Activated gamma-delta T cell (primary cell): ENCODE data around the gene PPP1R7.
"Not testable (repeated sequence)": the region's sequence is repeated elsewhere in the genome, so short reads cannot be mapped to it uniquely, and the experiment has no call there.

ENCODE experiments used
- DNase-seq: peaks from one replicate; lab custom pipeline; 2025; lab: John Stamatoyannopoulos, UW
- total RNA-seq, 2 donors: gene quantifications; one replicate each; lab custom pipeline; 2026; lab: John Stamatoyannopoulos, UW

PPP1R7 gene, protein sequence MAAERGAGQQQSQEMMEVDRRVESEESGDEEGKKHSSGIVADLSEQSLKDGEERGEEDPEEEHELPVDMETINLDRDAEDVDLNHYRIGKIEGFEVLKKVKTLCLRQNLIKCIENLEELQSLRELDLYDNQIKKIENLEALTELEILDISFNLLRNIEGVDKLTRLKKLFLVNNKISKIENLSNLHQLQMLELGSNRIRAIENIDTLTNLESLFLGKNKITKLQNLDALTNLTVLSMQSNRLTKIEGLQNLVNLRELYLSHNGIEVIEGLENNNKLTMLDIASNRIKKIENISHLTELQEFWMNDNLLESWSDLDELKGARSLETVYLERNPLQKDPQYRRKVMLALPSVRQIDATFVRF
- 57.2 reads per million in 2 donors for total RNA-seq

DNA sequence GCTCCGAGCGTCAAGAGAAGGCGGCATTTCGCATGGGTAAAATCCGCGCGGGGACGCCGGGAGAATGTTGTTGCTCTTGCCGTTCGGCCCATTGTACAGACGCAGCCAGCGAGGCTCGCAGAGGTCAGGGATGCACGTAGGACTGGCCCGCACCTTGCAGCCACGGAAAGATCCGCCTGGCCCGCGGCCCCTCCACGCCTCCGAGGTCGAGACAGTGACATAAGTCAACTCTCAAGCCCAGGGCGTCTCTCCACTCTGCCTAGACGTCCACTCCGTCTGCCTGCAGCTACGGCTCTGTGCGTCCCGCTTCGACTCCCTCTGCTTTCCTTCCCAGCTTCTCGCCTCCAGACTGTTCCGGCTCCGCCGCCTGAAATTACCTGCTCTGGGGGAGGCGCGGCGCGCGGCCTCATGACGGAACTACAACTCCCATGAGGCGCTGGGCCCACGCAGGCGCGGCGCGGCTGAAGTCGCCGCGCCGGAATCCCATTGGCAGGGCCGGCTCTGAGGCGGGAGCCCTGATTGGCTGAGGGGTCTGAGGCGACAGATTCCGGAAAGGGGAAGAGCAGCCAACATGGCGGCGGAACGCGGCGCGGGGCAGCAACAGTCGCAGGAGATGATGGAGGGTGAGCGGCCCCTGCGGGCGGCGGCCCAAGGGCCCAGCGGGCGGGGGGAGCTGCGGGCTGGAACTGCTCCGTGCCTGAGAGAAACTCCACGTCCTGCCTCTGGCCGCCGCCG is at the start of gene PPP1R7:
PPP1R7 (plus strand) TSS at position 543 of the 735 bp plus-strand sequence; CDS start at position 572, 29 bp downstream.
- DNase-seq: peak; percentile 91

DNA sequence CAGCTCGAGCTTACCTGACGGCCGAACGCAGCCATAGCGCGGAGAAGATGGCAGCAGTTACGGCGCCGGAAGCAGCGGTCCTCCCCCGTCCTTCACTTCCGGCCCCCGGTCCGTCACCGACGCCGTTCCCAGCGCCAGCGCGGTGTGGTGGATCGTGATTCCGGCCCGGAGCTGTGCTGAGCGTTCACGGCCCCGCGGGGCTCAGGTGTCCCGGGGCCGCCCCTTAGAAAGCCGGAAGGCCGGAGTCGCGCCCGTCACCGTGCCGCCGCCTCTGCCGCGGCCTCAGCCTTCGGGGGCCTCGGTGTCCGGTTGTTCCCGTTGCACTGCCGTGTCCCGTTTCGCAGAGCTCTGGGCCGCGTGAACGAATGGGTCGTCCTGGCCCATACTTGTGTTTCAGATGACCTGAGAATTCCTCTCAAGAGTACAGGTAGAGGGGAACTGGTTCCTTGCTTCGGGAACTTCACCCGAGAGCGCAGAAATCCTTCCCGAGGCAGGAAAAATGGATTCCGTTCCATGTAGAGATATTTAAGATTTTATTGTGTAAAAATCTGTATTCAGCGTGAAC is 47.9 kb upstream of the PPP1R7 start, which contains the start of gene MTERF4:
MTERF4 (minus strand) TSS at position 49 of the 565 bp plus-strand sequence; CDS start at position 35, 14 bp downstream.
- DNase-seq: peak; percentile 74

DNA sequence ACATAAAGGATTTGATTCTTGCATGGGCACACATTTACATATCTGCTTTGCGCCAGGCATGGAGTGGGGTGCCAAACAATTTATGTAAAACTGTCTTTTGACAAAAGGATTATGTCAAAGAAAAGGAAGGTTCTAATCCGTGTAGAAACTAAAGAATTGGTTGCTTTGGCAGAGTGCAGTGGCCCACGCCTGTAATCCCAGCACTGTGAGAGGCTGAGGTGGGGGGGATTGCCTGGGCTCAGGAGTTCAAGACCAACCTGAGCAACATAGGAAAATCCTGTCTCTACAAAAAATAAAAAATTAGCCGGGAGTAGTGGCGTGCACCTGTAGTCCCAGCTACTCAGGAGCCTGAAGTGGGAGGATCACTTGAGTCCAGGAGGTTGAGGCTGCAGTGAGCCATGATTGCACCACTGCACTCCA is 47.1 kb upstream of the PPP1R7 start:
- DNase-seq: no peak

DNA sequence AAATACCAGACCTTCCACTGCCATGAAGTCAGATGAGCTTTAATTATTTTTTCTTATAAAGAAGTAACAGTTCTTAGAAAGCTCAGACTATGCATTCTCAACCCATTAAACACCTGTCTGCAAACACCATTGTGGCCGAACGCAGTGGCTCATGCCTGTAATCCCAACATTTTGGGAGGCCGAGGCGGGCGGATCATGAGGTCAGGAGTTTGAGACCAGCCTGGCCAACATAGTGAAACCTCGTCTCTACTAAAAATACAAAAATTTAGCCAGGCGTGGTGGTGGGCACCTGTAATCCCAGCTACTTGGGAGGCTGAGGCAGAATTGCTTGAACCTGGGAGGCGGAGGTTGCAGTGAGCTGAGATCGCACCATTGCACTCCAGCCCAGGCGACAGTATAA is 45.7 kb upstream of the PPP1R7 start:
- not testable (repeated sequence) for DNase-seq

DNA sequence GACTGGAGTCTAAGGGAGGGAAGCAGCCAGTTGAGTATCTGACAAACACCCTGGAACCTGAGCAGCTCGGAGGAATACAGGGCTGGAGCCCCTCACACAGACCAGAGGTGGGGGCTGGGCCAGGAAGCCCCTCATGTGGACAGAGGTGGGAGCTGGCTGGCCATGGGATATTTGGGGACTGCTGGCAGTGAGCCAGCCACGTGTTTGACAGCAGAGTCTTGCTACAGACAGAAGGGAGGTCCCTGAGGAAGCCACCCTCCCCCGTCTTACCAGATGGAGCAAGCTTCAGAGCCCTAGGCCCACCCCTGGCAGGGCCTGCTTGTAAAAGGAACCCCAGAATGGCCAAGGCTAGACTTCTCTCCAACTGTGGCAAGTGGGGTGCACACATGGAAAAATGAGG is 44.6 kb upstream of the PPP1R7 start:
- no peak for DNase-seq

DNA sequence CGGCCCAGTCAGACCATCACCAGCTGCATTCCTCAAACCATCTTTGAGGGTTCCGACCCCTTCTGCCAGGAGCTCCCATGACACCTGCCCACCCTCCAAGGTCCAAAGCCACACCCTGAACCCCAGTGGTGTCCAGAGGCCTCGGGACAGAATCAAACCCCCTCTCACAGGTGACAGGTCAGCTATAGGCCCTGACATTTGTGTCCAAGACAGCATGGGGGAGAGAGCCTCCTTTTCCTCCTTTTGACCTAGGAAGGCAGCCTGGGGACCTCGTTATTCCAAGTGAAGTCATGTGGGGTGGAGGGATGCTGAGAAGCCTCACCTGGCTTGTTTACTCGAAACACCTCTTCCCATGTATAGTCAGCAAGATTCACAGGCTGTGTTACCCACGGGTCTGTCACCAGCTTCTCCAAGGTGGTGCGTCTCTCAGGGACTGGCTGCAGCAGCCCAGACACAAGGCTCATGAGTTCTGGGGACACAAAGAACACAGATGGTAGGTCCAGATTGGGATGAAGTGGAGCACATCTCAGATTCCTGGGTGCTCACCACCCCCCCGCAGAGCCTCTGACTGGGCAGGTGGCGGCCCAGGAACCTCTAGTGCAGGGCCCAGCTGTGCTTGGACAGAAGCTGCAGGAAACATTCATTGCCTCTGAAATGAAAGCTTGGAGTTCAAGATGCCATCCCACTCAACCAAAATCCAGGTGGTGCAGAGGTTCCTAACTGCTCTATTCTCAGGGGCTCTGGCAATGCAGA is 43.1 kb upstream of the PPP1R7 start:
- DNase-seq: no peak

DNA sequence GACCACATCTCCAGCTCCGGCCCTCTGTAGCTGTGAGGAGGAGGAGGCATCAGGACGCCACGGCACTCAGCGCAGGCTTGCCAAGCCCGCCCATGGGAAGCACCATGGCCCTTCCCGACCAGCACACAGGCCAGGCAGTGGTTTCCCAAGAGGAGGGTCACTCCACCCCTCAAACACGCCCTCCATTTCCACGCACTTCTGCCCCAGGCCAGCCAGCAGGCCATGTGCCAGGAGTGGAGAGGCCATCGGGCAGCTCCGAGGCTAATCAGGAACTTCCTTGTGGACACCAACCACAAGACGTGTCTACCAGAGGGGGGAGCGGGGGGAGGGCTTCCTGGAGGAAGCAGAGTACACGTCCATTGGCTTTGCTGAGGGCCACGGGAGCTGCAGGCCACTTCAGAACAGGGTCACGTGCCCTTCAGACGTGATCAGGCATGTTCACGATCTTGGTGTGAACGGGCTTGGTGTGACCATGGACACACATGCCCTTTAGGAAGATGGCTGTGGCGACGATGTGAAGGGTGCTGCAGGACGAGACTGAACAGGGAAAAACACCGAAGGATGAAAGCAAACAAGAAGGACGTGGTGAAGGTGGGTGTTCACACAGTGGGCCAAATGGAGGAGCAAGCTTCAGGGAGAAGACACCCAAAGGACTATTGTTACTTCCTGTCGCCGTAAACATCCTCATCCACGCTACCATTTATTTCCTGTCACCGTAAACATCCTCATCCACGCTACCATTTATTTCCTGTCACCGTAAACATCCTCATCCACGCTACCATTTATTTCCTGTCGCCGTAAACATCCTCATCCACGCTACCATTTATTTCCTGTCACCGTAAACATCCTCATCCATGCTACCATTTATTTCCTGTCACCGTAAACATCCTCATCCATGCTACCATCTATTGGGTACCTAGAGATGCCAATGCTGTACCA is 41.7 kb upstream of the PPP1R7 start:
- DNase-seq: no peak

DNA sequence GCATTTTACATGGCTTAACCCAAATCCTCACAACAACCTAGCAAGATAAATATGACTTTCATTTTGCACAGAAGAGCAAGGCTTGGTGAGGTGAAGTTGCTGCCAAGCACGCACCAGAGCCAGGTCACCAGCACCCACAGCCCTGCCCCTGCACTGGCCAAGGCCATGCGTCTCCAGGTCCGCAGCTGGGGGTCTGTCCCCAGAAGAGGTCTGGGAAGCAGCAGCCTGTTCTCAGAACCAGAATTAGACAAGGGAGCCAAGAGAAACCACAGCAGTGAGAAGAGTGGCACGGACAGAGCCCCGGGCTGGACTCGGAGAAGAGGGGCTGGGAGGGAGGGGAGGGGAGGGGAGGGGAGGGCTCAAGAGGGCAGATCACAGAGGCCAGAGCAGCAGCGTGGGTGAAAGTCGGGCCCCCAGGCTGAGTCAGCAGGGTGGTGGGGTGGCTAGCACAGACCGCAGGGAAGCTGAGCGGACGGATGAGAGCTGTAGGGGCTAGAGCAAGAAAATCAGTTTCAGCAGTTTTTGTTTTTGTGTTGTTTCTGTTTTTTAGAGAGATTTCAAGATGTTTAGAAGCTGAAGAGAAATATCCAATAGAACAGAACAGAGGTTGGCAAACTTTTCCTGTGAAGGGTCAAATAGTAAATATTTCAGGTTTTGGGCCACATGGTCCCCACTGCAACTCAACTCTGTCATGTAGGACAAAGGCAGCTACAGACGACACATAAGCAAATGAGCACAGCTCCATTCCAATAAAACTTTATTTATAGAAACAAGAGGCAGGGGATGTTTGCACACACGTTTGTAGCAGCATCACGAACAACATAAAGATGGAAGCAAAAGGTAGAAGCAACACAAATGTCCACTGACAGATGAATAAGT is 40.8 kb upstream of the PPP1R7 start:
- DNase-seq: no peak

DNA sequence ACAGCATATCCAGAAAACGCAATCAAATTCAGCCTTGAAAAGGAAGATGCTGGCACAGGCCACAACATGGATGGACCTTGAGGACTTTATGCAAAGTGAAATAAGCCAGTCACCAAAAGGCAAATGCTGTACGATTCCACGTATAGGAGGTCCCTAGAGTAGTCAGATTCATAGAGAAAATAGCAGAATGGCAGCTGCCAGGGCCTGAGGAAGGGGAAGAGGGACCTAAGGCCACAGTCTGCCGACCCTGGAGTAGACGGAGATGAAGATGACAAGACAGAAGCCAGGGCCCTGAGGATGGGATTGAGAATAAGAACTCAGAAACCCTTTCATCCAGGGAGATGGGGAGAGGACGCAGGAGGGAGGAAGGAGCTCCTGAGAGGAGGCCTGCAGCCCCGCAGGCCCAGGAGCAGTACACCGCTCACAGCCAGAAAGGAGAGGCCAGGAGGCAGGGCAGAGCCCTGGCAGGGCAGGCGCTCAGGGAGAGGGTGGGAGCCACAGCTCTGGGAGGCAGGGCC is 40.1 kb upstream of the PPP1R7 start:
- no peak for DNase-seq

DNA sequence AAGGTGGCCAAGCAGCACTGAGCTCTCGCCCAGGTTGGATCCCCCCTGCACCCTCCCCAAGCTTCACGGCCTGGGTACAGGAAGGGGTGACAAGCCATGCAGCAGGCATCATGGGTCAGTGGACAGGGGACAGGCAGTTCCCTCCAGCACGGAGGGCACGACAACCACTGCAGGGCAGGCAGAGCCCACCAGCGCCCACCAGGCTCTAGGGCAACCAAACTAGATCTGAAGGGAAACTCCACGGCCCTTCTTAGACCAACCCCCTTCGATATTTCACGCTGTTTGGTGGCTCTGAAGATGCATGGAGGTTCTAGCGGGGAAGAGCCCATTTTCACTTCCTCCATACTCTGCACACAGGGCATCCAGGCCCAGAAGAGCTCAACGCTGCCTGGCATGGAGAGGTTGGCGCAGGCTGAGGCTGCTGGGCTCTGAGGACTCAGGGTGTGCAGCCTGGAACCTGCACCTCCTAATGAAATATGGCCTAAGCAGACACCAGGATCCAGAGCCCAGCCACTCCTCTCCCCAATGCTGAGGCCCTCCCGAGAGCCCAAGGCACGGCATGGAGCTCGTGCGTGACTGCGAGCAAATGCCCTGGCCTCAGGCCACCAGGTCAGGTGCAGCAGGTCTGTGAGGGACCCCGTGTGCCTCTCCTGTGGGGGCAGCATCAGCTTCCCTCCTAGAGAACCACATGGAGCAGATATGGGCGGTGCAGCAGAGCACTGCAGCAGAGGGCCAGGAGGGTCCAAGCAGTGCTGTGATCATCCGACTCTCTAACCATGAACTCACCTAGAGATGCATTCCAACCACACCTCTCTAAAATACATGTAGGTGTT is 39.4 kb upstream of the PPP1R7 start:
- no peak for DNase-seq

DNA sequence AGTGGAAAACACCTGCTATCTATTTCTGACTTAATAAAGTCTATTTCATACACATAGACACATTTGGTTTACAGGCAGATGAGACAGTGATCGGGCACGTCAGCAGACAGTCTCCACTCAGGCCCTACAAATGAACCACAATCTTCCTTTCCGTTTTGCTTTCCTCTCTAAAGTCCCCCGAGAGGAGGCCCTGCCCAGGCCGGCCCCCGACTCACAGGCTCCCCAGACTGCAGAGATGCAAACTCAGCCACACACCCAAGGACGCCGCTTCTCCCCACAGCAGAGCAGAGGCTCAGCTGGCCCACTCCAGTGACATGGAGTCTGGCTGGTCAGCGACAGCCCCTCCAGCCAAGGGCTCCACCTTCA is 38.8 kb upstream of the PPP1R7 start:
- DNase-seq: no peak

DNA sequence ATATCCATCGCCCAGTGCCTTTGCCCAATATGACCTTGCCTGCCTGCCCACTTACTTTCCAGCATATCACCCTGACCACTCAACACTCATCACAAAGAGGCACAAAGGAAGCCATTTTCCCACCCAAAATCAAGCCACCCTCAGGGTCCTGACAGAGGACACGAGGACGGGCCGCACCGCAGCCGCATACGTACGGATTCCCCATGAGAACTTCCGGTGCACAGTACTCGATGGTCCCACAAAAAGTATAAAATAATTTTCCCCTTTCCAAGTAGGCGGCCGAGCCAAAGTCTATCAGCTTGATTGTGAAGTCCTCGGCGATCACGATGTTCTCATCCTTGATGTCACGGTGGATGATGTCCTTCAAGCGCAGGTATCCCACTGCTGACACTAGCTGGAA is 38.2 kb upstream of the PPP1R7 start:
- DNase-seq: no peak

DNA sequence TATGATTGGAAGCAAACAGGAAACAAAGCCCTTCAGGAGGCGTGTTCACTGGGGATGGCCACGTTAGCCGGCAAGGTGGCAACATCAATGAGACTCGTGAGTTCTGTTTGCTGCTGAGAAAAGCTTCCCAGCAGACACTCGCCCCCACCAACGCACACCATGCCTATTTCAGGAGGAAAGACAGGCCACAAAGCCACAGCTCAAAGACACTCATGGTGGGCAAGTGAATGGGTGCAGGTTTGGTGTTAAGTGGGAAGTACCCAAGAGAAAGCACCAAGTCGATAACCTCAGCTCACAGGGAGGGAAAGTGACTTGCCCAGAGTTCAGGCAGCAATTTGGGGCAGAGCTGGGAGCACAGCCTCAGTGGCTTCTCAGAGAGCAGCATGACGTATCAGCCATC is 37.7 kb upstream of the PPP1R7 start:
- no peak for DNase-seq

DNA sequence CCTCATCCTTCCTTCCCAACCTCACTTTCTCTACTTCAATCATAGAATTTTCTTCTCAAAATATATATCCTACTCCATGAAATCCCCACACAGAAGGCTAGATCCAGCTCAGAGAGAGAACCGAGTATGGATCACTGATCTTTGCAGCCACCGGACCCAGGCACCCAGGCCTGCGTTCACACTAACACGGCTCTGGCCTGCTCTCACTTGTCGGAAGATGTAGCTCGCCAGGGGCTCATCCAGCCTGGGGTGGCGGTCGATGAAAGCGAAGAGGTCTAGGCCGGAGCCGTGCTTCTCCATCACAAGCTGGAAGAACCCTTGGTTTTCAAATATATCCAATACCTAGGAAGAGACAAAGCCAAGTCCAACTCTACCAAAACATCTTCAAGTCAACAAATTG is 35.4 kb upstream of the PPP1R7 start:
- DNase-seq: no peak

DNA sequence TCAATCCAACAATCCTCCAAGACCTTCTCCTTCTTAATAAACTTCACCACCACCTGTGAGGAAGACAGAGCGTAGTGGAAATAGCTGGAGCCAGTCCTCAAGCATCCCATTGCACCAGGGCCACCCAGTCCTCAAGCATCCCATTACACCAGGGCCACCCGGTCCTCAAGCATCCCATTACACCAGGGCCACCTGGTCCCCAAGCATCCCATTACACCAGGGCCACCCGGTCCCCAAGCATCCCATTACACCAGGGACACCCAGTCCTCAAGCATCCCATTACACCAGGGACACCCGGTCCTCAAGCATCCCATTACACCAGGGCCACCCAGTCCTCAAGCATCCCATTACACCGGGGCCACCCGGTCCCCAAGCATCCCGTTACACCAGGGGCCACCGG is 34.9 kb upstream of the PPP1R7 start:
- no peak for DNase-seq

DNA sequence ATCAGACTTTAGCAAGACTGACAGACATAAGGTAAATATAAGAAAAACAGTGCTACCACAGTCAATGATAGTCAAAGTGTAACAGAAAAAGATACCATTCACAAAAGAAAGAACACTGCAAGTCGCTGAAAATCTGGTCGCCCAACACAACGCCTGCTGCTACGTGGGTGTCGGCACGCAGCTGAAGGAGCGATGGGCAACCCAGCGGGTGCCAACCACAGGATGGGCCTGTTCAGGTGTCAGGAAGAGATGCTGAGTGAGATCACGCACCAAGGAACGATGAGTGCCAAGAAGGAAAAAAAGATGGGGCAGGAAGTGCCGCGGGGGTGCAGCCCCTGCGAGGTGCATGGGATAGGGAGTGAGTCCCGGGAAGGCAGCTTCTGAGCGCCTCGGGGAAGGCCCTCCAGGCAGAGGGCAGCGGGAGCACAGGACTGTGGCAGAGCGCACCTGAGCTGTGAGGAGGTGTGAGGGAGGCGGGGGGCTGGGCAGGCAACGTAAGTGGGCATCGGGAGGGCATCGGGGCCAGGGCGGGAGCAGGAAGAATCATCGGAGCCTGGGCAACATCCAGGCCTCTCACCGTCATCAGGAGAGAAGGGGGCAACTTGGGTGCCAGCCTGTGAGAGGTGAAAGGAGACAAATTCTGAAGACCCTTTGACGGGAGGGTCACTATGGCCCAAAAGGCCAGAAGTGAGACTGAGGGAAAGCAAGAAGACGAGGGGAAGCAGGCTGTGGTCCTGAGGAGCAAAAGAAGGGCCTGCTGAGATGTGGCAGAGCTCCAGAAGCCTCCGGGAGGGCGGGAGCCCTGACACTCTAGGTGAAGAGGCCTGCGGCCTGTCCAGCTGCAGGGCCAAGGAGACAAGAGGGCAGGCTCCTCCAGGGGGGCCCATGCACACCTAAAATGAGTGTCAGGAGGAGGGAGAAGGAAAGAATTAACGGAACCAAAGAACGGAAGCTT is 33.4 kb upstream of the PPP1R7 start:
- no peak for DNase-seq

DNA sequence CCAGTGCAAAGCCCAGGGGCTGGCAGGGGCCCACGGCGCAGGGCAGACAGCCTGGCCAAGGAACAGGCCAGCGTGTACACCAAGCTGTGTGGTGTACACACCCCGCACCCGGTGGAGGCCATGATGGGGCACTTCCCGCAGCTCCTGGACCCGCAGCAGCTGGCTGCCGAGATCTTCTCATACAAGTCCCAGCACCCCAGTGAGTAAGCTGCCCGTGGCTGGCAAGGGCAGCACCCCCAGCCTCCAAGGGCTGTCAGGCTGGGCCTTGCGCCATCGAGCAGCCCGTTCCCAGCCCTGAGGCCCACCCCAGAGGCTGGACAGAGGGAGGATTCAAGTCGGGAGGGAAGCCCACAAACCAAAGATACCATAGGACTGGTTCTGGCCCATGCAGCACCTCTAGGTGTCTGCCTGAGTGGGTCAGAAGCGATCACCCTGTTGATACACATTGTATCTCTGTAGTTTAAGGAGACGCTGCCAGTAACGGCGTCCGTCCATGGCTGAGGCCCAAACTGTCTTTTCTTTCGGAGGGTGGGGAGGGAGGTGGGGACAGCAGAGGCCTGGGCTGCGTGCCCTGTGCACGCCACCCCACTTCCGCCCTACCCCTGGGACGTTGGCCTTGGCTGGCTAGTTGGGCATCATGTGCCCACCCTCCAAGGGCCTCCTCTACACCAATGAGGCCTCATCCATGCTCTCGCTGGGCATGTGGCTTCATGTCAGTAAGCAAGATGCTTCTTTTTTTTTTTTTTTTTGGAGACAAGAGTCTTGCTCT is 31.3 kb upstream of the PPP1R7 start:
- no peak for DNase-seq
